Measurements from ENCODE around the gene FUS.

The FUS gene

DNA sequence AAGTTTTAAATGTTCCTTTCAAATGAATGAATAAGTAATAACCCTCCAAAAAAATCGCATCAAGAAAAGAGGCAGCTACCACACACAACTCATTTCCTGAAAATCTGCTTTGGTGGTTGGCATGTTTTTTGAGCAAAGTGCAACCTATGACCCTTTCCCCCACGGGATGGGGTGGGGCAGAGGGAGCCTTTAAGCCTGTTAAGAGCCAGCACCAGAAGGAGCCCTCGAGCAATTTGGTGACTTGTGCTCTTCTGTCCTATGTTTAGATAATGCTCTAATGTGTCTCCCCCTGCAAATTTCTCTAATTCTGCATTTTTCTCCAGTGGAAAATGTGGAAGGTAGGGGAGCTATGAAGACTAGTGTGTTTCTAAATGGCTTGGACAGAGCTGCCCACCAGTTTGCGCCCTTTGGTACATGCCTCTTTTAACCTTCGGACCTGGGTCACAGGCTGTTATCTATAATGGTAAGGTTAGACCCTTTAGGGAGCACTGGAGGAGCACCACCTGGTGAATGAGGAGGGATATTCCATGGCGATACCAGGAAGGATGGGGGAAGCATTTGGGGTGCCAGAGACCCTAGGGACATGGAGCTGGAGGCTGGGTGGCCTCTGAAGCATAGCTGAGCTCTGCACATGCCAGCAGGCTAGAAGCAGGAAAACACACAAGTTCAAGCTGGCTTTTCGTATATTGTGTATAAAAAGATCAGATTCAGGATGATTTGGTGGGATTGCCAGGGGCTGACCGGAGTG lies 21.1 kb downstream of the FUS start:
- Histone ChIP-seq H3K9me3 (ENCODE audit: insufficient read depth, low read length) (no peaks in the 10 kb centered on the region), H3K36me3 (ENCODE audit: insufficient read depth, insufficient read length, low read length) (peaks cover 22% of the 10 kb centered on the region), H3K9ac (ENCODE audit: insufficient read length, low read depth) (peak overlapping the region; percentile 86), H3K4me3 (ENCODE audit: insufficient read length, low read depth) (peak overlapping the region; percentile 82), H3K27me3 (ENCODE audit: insufficient read depth, insufficient read length) (peaks cover 10% of the 10 kb centered on the region), H3K4me1 (ENCODE audit: insufficient read depth, insufficient read length) (no peaks in the 10 kb centered on the region)
- no peak for DNase-seq (ENCODE audit: low read depth, low spot score)
- TF ChIP-seq YY1 (IDR thresholded peaks at IDR 0.05; ENCODE audit: insufficient read depth, insufficient read length) (no peak), ZNF274 (IDR thresholded peaks at IDR 0.05; ENCODE audit: low read depth, low read length) (no peak), SUZ12 (IDR thresholded peaks at IDR 0.05; ENCODE audit: extremely low read depth, insufficient read depth, insufficient read length) (no peak)

DNA sequence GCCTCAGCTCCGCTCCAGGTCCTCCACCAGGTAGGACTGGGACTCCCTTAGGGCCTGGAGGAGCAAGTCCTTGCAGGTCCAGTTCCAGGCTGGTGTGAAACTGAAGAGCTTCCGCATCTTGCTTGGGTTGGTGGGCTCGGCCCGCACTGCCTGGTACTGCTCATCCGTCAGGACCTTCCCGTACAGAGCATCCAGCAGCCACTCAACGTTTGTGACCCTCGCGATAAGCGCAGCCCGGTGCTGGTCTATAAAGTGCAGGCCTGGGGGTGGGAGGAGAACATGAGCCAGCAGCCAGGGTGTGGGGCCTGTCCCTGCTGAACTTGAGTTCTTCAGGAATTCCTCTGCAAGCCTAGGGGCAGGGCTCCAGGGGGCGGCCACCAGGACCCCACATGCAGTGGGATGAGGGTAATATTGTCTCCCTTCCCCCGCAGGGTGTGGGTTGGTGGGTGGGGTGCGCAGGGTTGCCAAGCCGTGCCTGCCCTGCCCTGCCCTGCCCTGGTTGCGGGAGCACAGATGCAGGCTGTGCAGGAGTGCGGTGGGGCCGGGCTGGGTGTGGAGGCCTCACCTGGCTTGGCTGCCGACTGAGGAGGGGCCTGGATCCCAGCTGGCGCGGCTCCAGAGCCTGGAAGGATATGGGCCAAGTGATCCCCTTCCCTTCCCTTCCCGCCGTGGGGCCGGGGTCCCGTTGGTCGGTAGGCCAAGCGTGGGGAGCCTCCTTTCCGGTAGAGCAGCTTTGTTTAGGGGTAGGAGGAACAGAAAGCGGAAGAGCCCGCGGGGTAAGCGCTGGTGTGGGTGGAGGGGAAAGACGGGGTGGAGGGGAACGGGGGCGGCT lies 21.9 kb downstream of the FUS start:
- H3K4me1 ChIP-seq (ENCODE audit: insufficient read depth, insufficient read length) = no peaks in the 10 kb centered on the region
- no peaks in the 10 kb centered on the region for H3K9me3 ChIP-seq (ENCODE audit: insufficient read depth, low read length)
- H3K36me3 ChIP-seq (ENCODE audit: insufficient read depth, insufficient read length, low read length) = peaks cover 15% of the 10 kb centered on the region
- H3K9ac ChIP-seq (ENCODE audit: insufficient read length, low read depth) = peak overlapping the region; percentile 86
- peaks cover 10% of the 10 kb centered on the region for H3K27me3 ChIP-seq (ENCODE audit: insufficient read depth, insufficient read length)
- TF ChIP-seq YY1 (IDR thresholded peaks at IDR 0.05; ENCODE audit: insufficient read depth, insufficient read length) = no peak
- TF ChIP-seq ZNF274 (IDR thresholded peaks at IDR 0.05; ENCODE audit: low read depth, low read length) = no peak
- no peak for TF ChIP-seq SUZ12 (IDR thresholded peaks at IDR 0.05; ENCODE audit: extremely low read depth, insufficient read depth, insufficient read length)
- H3K4me3 ChIP-seq (ENCODE audit: insufficient read length, low read depth) = peak overlapping the region; percentile 82
- no peak for DNase-seq (ENCODE audit: low read depth, low spot score)

DNA sequence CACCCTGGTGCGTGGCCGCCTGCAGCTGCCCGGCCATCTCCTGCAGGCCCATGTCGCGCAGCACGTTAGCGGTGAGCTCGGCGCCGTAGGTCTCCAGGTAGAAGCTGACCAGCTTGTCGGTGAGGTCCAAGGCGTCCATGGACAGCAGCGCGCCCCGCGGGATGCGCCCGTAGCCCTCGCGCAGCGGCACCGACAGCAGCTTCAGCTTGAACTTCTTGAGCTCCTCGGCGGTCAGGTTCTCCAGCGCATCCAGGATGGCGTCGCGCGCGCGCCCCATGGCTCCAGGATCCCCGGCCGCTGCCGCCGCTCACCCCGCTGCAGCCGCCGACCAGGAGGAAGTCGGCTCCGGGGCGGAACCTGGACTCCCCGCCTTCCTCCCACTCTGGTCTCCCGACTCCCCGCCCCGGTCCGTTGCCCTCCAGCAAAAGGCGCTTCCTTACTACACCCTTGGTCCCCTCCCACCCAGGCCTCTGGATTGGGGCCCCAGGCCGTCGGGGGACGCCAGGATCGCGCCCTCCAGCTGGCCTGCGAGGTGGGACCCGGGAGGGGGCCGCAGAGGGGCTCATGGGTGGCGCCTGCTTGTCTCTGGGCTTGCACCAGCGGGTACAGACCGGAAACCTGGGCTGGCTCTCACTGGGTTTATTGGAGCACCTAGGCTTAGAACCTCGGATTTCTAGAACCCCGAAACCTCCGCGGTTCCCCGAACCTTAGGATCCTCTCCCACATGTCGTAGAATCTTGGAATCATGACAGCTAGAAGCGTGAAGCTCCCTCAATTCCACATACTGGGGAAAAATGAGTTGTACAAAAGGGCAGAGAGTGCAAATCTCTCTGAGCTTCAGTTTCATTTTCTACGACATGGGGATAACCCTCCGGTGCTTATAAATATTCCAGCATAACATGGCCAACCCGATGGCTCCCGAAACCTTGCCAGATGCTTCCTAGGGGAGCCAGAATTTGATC lies 22.8 kb downstream of the FUS start, which contains the start of gene PYCARD:
Gene PYCARD (minus strand): TSS at position 347 of the 962 bp plus-strand sequence. CDS start 70 bp downstream, at position 277.
- peaks cover 10% of the 10 kb centered on the region for H3K36me3 ChIP-seq (ENCODE audit: insufficient read depth, insufficient read length, low read length)
- peak within 1 kb of the TSS; percentile 86 for H3K9ac ChIP-seq (ENCODE audit: insufficient read length, low read depth)
- H3K9me3 ChIP-seq (ENCODE audit: insufficient read depth, low read length) = no peaks in the 10 kb centered on the region
- H3K27me3 ChIP-seq (ENCODE audit: insufficient read depth, insufficient read length) = peaks cover 10% of the 10 kb centered on the region
- H3K4me3 ChIP-seq (ENCODE audit: insufficient read length, low read depth) = peak within 1 kb of the TSS; percentile 82
- DNase-seq (ENCODE audit: low read depth, low spot score) = no peak
- H3K4me1 ChIP-seq (ENCODE audit: insufficient read depth, insufficient read length) = peaks cover 6% of the 10 kb centered on the region
- TF ChIP-seq SUZ12 (IDR thresholded peaks at IDR 0.05; ENCODE audit: extremely low read depth, insufficient read depth, insufficient read length) (no peak), ZNF274 (IDR thresholded peaks at IDR 0.05; ENCODE audit: low read depth, low read length) (no peak), YY1 (IDR thresholded peaks at IDR 0.05; ENCODE audit: insufficient read depth, insufficient read length) (no peak)

- no peaks in the 10 kb centered on the region for H3K36me3 ChIP-seq (ENCODE audit: insufficient read depth, insufficient read length, low read length)
- no peaks in the 10 kb centered on the region for H3K9me3 ChIP-seq (ENCODE audit: insufficient read depth, low read length)
- H3K4me3 ChIP-seq (ENCODE audit: insufficient read length, low read depth) = no peak overlapping the region
- H3K9ac ChIP-seq (ENCODE audit: insufficient read length, low read depth) = no peak overlapping the region
- DNase-seq (ENCODE audit: low read depth, low spot score) = no peak
- H3K27me3 ChIP-seq (ENCODE audit: insufficient read depth, insufficient read length) = peaks cover 10% of the 10 kb centered on the region
- no peak for TF ChIP-seq SUZ12 (IDR thresholded peaks at IDR 0.05; ENCODE audit: extremely low read depth, insufficient read depth, insufficient read length)
- no peak for TF ChIP-seq YY1 (IDR thresholded peaks at IDR 0.05; ENCODE audit: insufficient read depth, insufficient read length)
- TF ChIP-seq ZNF274 (IDR thresholded peaks at IDR 0.05; ENCODE audit: low read depth, low read length) = no peak
- peaks cover 6% of the 10 kb centered on the region for H3K4me1 ChIP-seq (ENCODE audit: insufficient read depth, insufficient read length)
Observed at GRCh38 chr16:31204871-31205666, 25.1 kb downstream of the FUS start.

GRCh38 chr16:31206776-31207175 lies 26.8 kb downstream of the FUS start:
- Histone ChIP-seq H3K9ac (ENCODE audit: insufficient read length, low read depth) (no peak overlapping the region), H3K9me3 (ENCODE audit: insufficient read depth, low read length) (no peaks in the 10 kb centered on the region), H3K27me3 (ENCODE audit: insufficient read depth, insufficient read length) (peaks cover 10% of the 10 kb centered on the region), H3K4me3 (ENCODE audit: insufficient read length, low read depth) (no peak overlapping the region), H3K4me1 (ENCODE audit: insufficient read depth, insufficient read length) (peaks cover 6% of the 10 kb centered on the region), H3K36me3 (ENCODE audit: insufficient read depth, insufficient read length, low read length) (no peaks in the 10 kb centered on the region)
- TF ChIP-seq SUZ12 (IDR thresholded peaks at IDR 0.05; ENCODE audit: extremely low read depth, insufficient read depth, insufficient read length) (no peak), YY1 (IDR thresholded peaks at IDR 0.05; ENCODE audit: insufficient read depth, insufficient read length) (no peak), ZNF274 (IDR thresholded peaks at IDR 0.05; ENCODE audit: low read depth, low read length) (no peak)
- no peak for DNase-seq (ENCODE audit: low read depth, low spot score)

DNA sequence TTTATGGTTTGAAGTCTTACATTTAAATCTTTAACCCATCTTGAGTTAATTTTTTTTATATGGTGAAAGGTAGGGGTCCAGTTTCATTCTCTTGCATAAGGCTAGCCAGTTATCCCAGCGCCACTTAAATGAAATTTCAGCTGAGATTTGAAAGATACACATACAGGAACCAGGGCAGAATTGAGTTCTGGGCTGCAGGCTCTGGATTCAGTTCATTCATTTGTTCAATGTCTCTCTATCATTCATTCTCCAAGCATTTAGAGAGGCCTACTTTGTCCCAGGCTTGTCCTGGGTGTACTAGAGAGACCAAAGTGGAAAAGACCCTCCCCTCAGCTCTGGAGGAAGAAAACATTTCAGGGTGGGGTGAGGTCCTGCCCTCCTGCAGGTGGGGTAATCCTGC lies 33.4 kb downstream of the FUS start:
- DNase-seq (ENCODE audit: low read depth, low spot score) = no peak
- H3K4me3 ChIP-seq (ENCODE audit: insufficient read length, low read depth) = no peak overlapping the region
- no peak overlapping the region for H3K9ac ChIP-seq (ENCODE audit: insufficient read length, low read depth)
- H3K27me3 ChIP-seq (ENCODE audit: insufficient read depth, insufficient read length) = peaks cover 50% of the 10 kb centered on the region
- H3K4me1 ChIP-seq (ENCODE audit: insufficient read depth, insufficient read length) = peaks cover 26% of the 10 kb centered on the region
- no peaks in the 10 kb centered on the region for H3K9me3 ChIP-seq (ENCODE audit: insufficient read depth, low read length)
- no peaks in the 10 kb centered on the region for H3K36me3 ChIP-seq (ENCODE audit: insufficient read depth, insufficient read length, low read length)
- no peak for TF ChIP-seq YY1 (IDR thresholded peaks at IDR 0.05; ENCODE audit: insufficient read depth, insufficient read length)
- no peak for TF ChIP-seq ZNF274 (IDR thresholded peaks at IDR 0.05; ENCODE audit: low read depth, low read length)
- TF ChIP-seq SUZ12 (IDR thresholded peaks at IDR 0.05; ENCODE audit: extremely low read depth, insufficient read depth, insufficient read length) = no peak

All from NT2/D1 (cell line).